HepG2 (cell line): Measurements from ENCODE around the gene TLN1. TPM values are rescaled to one million over a fixed set of nuclear protein-coding genes. Genes with fewer than 3 reads are reported as not detected.
A peak's percentile ranks its signal among the peaks of the same experiment; 100 is the strongest.

Experiments
- ATAC-seq: fragments of 200-7000 bp; cut with Tn5 transposase; 3 replicates; pipeline ENCODE4 v1.9.1; 2020; ENCODE audit warnings: mild to moderate bottlenecking, moderate library complexity
- BruUV-seq: library from RNA; stranded (reverse); fragments of 400-500 nt; replicated peaks from 2 replicates; lab custom pipeline; 2021; lab: Mats Ljungman, UMichigan
- CTCF ChIA-PET: fragments of 300-600 bp; formaldehyde crosslinking; extraction: SDS; loops from one replicate; lab custom pipeline; 2021; ENCODE audit warnings: low total read pairs, inconsistent platforms, low intra/inter-chr PET ratio; lab: Yijun Ruan, JAX
- POLR2A ChIA-PET: fragments of 350-600 bp; sonication (Branson Sonifier 250); formaldehyde crosslinking; loops from one replicate; lab custom pipeline; 2020; ENCODE audit warnings: antibody characterized with exemption, inconsistent platforms; lab: Yijun Ruan, JAX
- DNase-seq: peaks from one replicate; pipeline ENCODE4 v3.0.0-alpha.2; 2015; ENCODE audit warnings: low spot score
- FAIRE-seq: peaks from 3 replicates; lab custom pipeline; 2011; peaks lifted over from hg19 to GRCh38; lab: Jason Lieb, UNC
- H2AFZ ChIP-seq: one replicate; pipeline ENCODE4 v1.6.1; 2011; ENCODE audit warnings: low read length, inconsistent platforms
- H3K27ac ChIP-seq: fragments of 300-600 bp; 3 replicates; pipeline ENCODE4 v1.8.0; 2011; ENCODE audit warnings: mixed run types, mild to moderate bottlenecking, mixed read lengths, low read length, inconsistent platforms; ENCODE audit not compliant: insufficient read depth; ENCODE audit errors: extremely low read length
- H3K27me3 ChIP-seq, 2 experiments: fragments of 200-600 bp in 1 of 2; 2 replicates in 1 of 2; 3 replicates in 1 of 2; pipeline versions ENCODE4 v1.6.0 to v1.8.0; 2011; ENCODE audit warnings: low read length in 2 of 2, mild to moderate bottlenecking in 2 of 2, moderate library complexity in 2 of 2, inconsistent platforms in 1 of 2; ENCODE audit not compliant: insufficient read depth in 2 of 2, control insufficient read depth in 1 of 2
- H3K36me3 ChIP-seq, 2 experiments: fragments of 200-600 bp in 1 of 2; replicated peaks in 1 of 2; 2 replicates in 1 of 2; 3 replicates in 1 of 2; pipeline versions ENCODE4 v1.5.1 to v1.8.0; 2011; ENCODE audit warnings: low read length in 2 of 2, inconsistent platforms in 1 of 2; ENCODE audit not compliant: insufficient read depth in 2 of 2, control insufficient read depth in 1 of 2
- H3K4me1 ChIP-seq: 2 replicates; pipeline ENCODE4 v1.5.1; 2012; ENCODE audit warnings: low read length, inconsistent platforms; ENCODE audit not compliant: insufficient read depth
- H3K4me2 ChIP-seq: 2 replicates; pipeline ENCODE4 v1.6.0; 2011; ENCODE audit warnings: low read depth, low read length, inconsistent platforms
- H3K4me3 ChIP-seq, 3 experiments: fragments of 200-600 bp in 1 of 3; sonication (generic), shearing (Covaris generic) in 1 of 3; replicated peaks in 1 of 3; 2 replicates each; pipeline ENCODE4 v1.5.1; 2011 to 2016; ENCODE audit warnings: low read length in 3 of 3, inconsistent platforms in 2 of 3, low read depth in 2 of 3, mild to moderate bottlenecking in 2 of 3, control low read depth in 1 of 3, mixed read lengths in 1 of 3; ENCODE audit not compliant: insufficient read depth in 1 of 3
- H3K79me2 ChIP-seq: one replicate; pipeline ENCODE4 v1.6.1; 2011; ENCODE audit warnings: low read length, inconsistent platforms; ENCODE audit not compliant: insufficient read depth
- H3K9ac ChIP-seq: 2 replicates; pipeline ENCODE4 v1.6.0; 2011; ENCODE audit warnings: mild to moderate bottlenecking, low read depth, low read length, inconsistent platforms; ENCODE audit not compliant: insufficient read depth
- H3K9me3 ChIP-seq: 2 replicates; pipeline ENCODE4 v1.5.1; 2012; ENCODE audit warnings: mild to moderate bottlenecking, low read length
- H4K20me1 ChIP-seq: 2 replicates; pipeline ENCODE4 v1.6.0; 2011; ENCODE audit warnings: inconsistent platforms, mild to moderate bottlenecking, low read length, moderate library complexity; ENCODE audit not compliant: insufficient read depth
- E2F2 ChIP-seq: sonication (generic); formaldehyde crosslinking; IDR thresholded peaks from 2 replicates; pipeline ENCODE4 v1.4.0; 2020; ENCODE audit warnings: missing genetic modification reagents, borderline replicate concordance
- ETV5 ChIP-seq: IDR thresholded peaks from 2 replicates; pipeline ENCODE4 v1.6.1; 2018; ENCODE audit warnings: missing biosample characterization, missing genetic modification reagents, inconsistent platforms, borderline replicate concordance
- HCFC1 ChIP-seq: fragments of 150-350 bp; IDR thresholded peaks from 2 replicates; pipeline ENCODE4 v1.6.1; 2014; ENCODE audit warnings: low read depth, low read length
- HOMEZ ChIP-seq: IDR thresholded peaks from 2 replicates; pipeline ENCODE4 v1.6.1; 2016; ENCODE audit warnings: low read depth
- MAFF ChIP-seq: IDR thresholded peaks from 2 replicates; pipeline ENCODE4 v1.6.1; 2011; ENCODE audit warnings: low read depth, low read length, improper control_type of control experiment
- MAFK ChIP-seq, 2 experiments: IDR thresholded peaks in 1 of 2; conservative IDR thresholded peaks in 1 of 2; 2 replicates each; pipeline ENCODE4 v1.6.1; 2011; ENCODE audit warnings: improper control_type of control experiment in 2 of 2, low read length in 2 of 2
- NR2F6 ChIP-seq, 2 experiments: IDR thresholded peaks; 2 replicates each; pipeline ENCODE4 v1.6.1; 2016; ENCODE audit warnings: antibody characterized with exemption in 1 of 2, mild to moderate bottlenecking in 1 of 2
- SETDB1 ChIP-seq: sonication (generic); formaldehyde crosslinking; IDR thresholded peaks from 2 replicates; pipeline ENCODE4 v1.5.1; 2020; ENCODE audit warnings: missing genetic modification reagents, mild to moderate bottlenecking, borderline replicate concordance
- ZNF564 ChIP-seq: sonication (generic); formaldehyde crosslinking; IDR thresholded peaks from 2 replicates; pipeline ENCODE4 v1.8.1; 2023; ENCODE audit warnings: mild to moderate bottlenecking, missing genetic modification reagents
- ZNF850 ChIP-seq: sonication (generic); formaldehyde crosslinking; conservative IDR thresholded peaks from 2 replicates; pipeline ENCODE4 v1.9.0; 2021; ENCODE audit warnings: mild to moderate bottlenecking, missing genetic modification reagents
- ZNF883 ChIP-seq: sonication (generic); formaldehyde crosslinking; IDR thresholded peaks from 2 replicates; pipeline ENCODE4 v1.5.1; 2020; ENCODE audit warnings: mild to moderate bottlenecking, missing genetic modification reagents; ENCODE audit errors: not compliant biosample characterization
- WGBS: methylation state at CpG from one replicate; pipeline ENCODE4 v1.1.6; 2017; ENCODE audit warnings: low lambda C conversion rate; 5-methylcytosine and 5-hydroxymethylcytosine counted together
- in situ Hi-C: cut with HindIII; loops from 2 replicates; pipeline ENCODE4 v1.10.0; 2017; ENCODE audit warnings: low pct_unique_long_range_greater_than_20kb; ENCODE audit not compliant: extremely low pct_ligation_motif_present
- intact Hi-C: fragments of 100-400 bp; cut with micrococcal nuclease; formaldehyde crosslinking; loops from one replicate; pipeline ENCODE4 v1.10.0; 2022; ENCODE audit not compliant: unreplicated experiment
- polyA plus RNA-seq, 8 experiments: library from polyadenylated mRNA; depleted of rRNA in 3 of 8; stranded (reverse) in 7 of 8; unstranded in 1 of 8; fragments of >200 nt; fragmentation: Illumina TruSeq in 4 of 8; extraction: Trizol in 4 of 8; gene quantifications; 2 replicates each; pipeline versions ENCODE4 v1.2.1 to v1.2.3, GENCODE V29; 2011 to 2016; ENCODE audit warnings: low read depth in 4 of 8, missing spikeins in 1 of 8, mixed read lengths in 1 of 8; ENCODE audit not compliant: insufficient read depth in 1 of 8
- total RNA-seq, 5 experiments: library from RNA; depleted of rRNA; stranded (reverse); fragments of >200 nt; fragmentation: Illumina TruSeq; extraction: Trizol; gene quantifications; 2 replicates each; pipeline ENCODE4 v1.2.3, GENCODE V29; 2016; ENCODE audit warnings: low read depth in 1 of 5

The TLN1 gene
- total and polyA plus RNA-seq, 2 of the 13 experiments (the other 11 are each of a cell fraction or from before 2014, with no cell fraction given), result 35.2 to 51.8 TPM

GRCh38 chr9:35767458-35767857 is 35.5 kb upstream of the TLN1 start:
- 93% methylated on average over 1 of the region's 1 CpG for WGBS
- no peak for FAIRE-seq
- CTCF ChIA-PET, result no interaction called here

More at GRCh38 chr9:35767458-35767857, 35.5 kb upstream of the TLN1 start:
- H3K27ac ChIP-seq, result no peak overlapping the region
- DNase-seq, result no peak
- no peaks in the 10 kb centered on the region for H3K9me3 ChIP-seq
- H3K27me3 ChIP-seq, result no peaks in the 10 kb centered on the region
- H3K4me2 ChIP-seq, result no peak overlapping the region
- no peak overlapping the region for H3K9ac ChIP-seq
- no peaks in the 10 kb centered on the region for H3K36me3 ChIP-seq
- TF ChIP-seq HOMEZ (CRISPR knock-in tag) (no peak), NR2F6 (IDR thresholded peaks at IDR 0.05) (no peak), NR2F6 (CRISPR knock-in tag; IDR thresholded peaks at IDR 0.05) (no peak), ZNF564 (CRISPR knock-in tag) (no peak), MAFK (conservative IDR thresholded peaks at IDR 0.05 in 1 of 2, IDR thresholded peaks at IDR 0.05 in 1 of 2; ENCODE audit: low read length in 2 of 2) (peak; percentile 70 to 73), MAFF (peak; percentile 56; the same call in 1 of the 2 replicates), E2F2 (no peak), ZNF850 (CRISPR knock-in tag) (no peak), ZNF883 (CRISPR knock-in tag) (no peak), HCFC1 (no peak), SETDB1 (no peak), ETV5 (CRISPR knock-in tag) (no peak)
- H3K4me1 ChIP-seq, result peaks cover 26% of the 10 kb centered on the region
- POLR2A ChIA-PET, result no interaction called here
- H3K79me2 ChIP-seq, result peaks cover 14% of the 10 kb centered on the region
- no peak overlapping the region for H2AFZ ChIP-seq
- no peak for ATAC-seq
- no peaks in the 10 kb centered on the region for H4K20me1 ChIP-seq
- in situ Hi-C loops, result no loop called here
- intact Hi-C loops, result no loop called here
- no TSS peak for BruUV-seq
- H3K4me3 ChIP-seq, result no peak overlapping the region
